IMR-90 (cell line): ENCODE measurements around the gene CLEC2D. TPM values are rescaled to one million over a fixed set of nuclear protein-coding genes. Genes with fewer than 3 reads are reported as not detected.

Experiments used
- ATAC-seq: fragments of 200-7000 bp; cut with Tn5 transposase; 2 replicates; pipeline ENCODE4 v1.9.1; 2020; ENCODE audit warnings: low read depth, mild to moderate bottlenecking, moderate library complexity
- BruUV-seq: library from RNA; stranded (reverse); fragments of 400-500 nt; replicated peaks from 2 replicates; lab custom pipeline; 2021; lab: Mats Ljungman, UMichigan
- CTCF ChIA-PET: fragments of 300-600 bp; formaldehyde crosslinking; extraction: SDS; loops from one replicate; lab custom pipeline; 2021; ENCODE audit warnings: antibody characterized with exemption; lab: Yijun Ruan, JAX
- POLR2A ChIA-PET: fragments of 300-600 bp; sonication (Branson Sonifier 250); formaldehyde crosslinking; loops from one replicate; lab custom pipeline; 2022; ENCODE audit warnings: antibody characterized with exemption; ENCODE audit not compliant: unreplicated experiment; lab: Charles Lee
- DNase-seq: peaks from one replicate; pipeline ENCODE4 v3.0.0; 2013
- H2AFZ ChIP-seq: replicated peaks from 2 replicates; pipeline ENCODE3; 2013; ENCODE audit warnings: low read length, mild to moderate bottlenecking; ENCODE audit not compliant: poor library complexity
- H2AK5ac ChIP-seq: 2 replicates; pipeline ENCODE4 v1.6.1; 2013; ENCODE audit warnings: low read depth, low read length, inconsistent platforms
- H2AK9ac ChIP-seq: replicated peaks from 2 replicates; pipeline ENCODE3; 2013; ENCODE audit warnings: mild to moderate bottlenecking, low read depth, low read length, moderate library complexity; ENCODE audit not compliant: poor library complexity
- H2BK120ac ChIP-seq: 2 replicates; pipeline ENCODE4 v1.6.1; 2013; ENCODE audit warnings: low read depth, low read length, inconsistent platforms
- H2BK15ac ChIP-seq: 3 replicates; pipeline ENCODE4 v1.6.1; 2013; ENCODE audit warnings: low read depth, low read length, inconsistent platforms
- H2BK20ac ChIP-seq: 2 replicates; pipeline ENCODE4 v1.6.1; 2013; ENCODE audit warnings: low read depth, mild to moderate bottlenecking, inconsistent platforms, low read length, moderate library complexity
- H2BK5ac ChIP-seq: 2 replicates; pipeline ENCODE4 v1.6.1; 2013; ENCODE audit warnings: mild to moderate bottlenecking, low read depth, low read length, inconsistent platforms; ENCODE audit not compliant: poor library complexity, severe bottlenecking
- H3K14ac ChIP-seq: replicated peaks from 2 replicates; pipeline ENCODE4 v1.6.1; 2013; ENCODE audit warnings: low read depth, low read length, inconsistent platforms
- H3K18ac ChIP-seq: 2 replicates; pipeline ENCODE4 v1.6.1; 2013; ENCODE audit warnings: low read depth, low read length, control low read depth
- H3K23ac ChIP-seq: 2 replicates; pipeline ENCODE4 v1.6.1; 2013; ENCODE audit warnings: low read depth, low read length, inconsistent platforms
- H3K27ac ChIP-seq: 2 replicates; pipeline ENCODE4 v1.5.1; 2013; ENCODE audit warnings: mild to moderate bottlenecking, control low read depth, low read length; ENCODE audit not compliant: insufficient read depth
- H3K27me3 ChIP-seq: 2 replicates; pipeline ENCODE4 v1.6.1; 2013; ENCODE audit warnings: low read length; ENCODE audit not compliant: control insufficient read depth, insufficient read depth
- H3K36me3 ChIP-seq: 2 replicates; pipeline ENCODE4 v1.6.1; 2013; ENCODE audit warnings: low read length, mixed read lengths; ENCODE audit not compliant: control insufficient read depth, insufficient read depth
- H3K4ac ChIP-seq: 2 replicates; pipeline ENCODE4 v1.6.1; 2013; ENCODE audit warnings: low read depth, low read length, inconsistent platforms
- H3K4me1 ChIP-seq: 2 replicates; pipeline ENCODE4 v1.6.1; 2013; ENCODE audit warnings: low read length, mixed read lengths; ENCODE audit not compliant: control insufficient read depth, insufficient read depth
- H3K4me2 ChIP-seq: 2 replicates; pipeline ENCODE4 v1.6.1; 2013; ENCODE audit warnings: low read depth, mild to moderate bottlenecking, control low read depth, low read length, moderate library complexity
- H3K4me3 ChIP-seq: 2 replicates; pipeline ENCODE4 v1.5.1; 2013; ENCODE audit warnings: low read depth, mild to moderate bottlenecking, control low read depth, low read length, moderate library complexity; ENCODE audit not compliant: insufficient read depth
- H3K56ac ChIP-seq: 2 replicates; pipeline ENCODE4 v1.6.1; 2013; ENCODE audit warnings: low read length, inconsistent platforms; ENCODE audit not compliant: insufficient read depth; ENCODE audit errors: extremely low read depth
- H3K79me1 ChIP-seq, 2 experiments: 2 replicates each; pipeline ENCODE4 v1.6.1; 2013; ENCODE audit warnings: low read length in 2 of 2, inconsistent platforms in 1 of 2, low read depth in 1 of 2
- H3K9ac ChIP-seq: 2 replicates; pipeline ENCODE4 v1.6.1; 2013; ENCODE audit warnings: low read depth, low read length, control low read depth
- H3K9me1 ChIP-seq: 2 replicates; pipeline ENCODE4 v1.6.1; 2013; ENCODE audit warnings: low read length, inconsistent platforms; ENCODE audit not compliant: insufficient read depth
- H3K9me3 ChIP-seq: 2 replicates; pipeline ENCODE4 v1.6.1; 2013; ENCODE audit warnings: low read length; ENCODE audit not compliant: control insufficient read depth, insufficient read depth
- H4K20me1 ChIP-seq: 2 replicates; pipeline ENCODE4 v1.6.1; 2013; ENCODE audit warnings: low read length, inconsistent platforms; ENCODE audit not compliant: insufficient read depth
- H4K5ac ChIP-seq: 2 replicates; pipeline ENCODE4 v1.6.1; 2013; ENCODE audit warnings: mild to moderate bottlenecking, low read depth, low read length, control low read depth
- H4K8ac ChIP-seq, 2 experiments: 2 replicates each; pipeline ENCODE4 v1.6.1; 2013; ENCODE audit warnings: low read depth in 2 of 2, low read length in 2 of 2, control low read depth in 1 of 2, inconsistent platforms in 1 of 2
- H4K91ac ChIP-seq: 2 replicates; pipeline ENCODE4 v1.6.1; 2013; ENCODE audit warnings: low read depth, low read length, inconsistent platforms; ENCODE audit not compliant: insufficient read depth
- CEBPB ChIP-seq: IDR thresholded peaks from 2 replicates; pipeline ENCODE4 v1.6.1; 2012; ENCODE audit warnings: low read depth, low read length, improper control_type of control experiment
- CHD1 ChIP-seq: IDR thresholded peaks from 2 replicates; pipeline ENCODE4 v1.6.1; 2012; ENCODE audit warnings: low read depth, low read length, improper control_type of control experiment
- CTCF ChIP-seq: conservative IDR thresholded peaks from 2 replicates; pipeline ENCODE4 v1.5.1; 2012; ENCODE audit warnings: mild to moderate bottlenecking, low read depth, low read length, improper control_type of control experiment
- ELK1 ChIP-seq: fragments of 150-350 bp; IDR thresholded peaks from 2 replicates; pipeline ENCODE4 v1.6.1; 2016; ENCODE audit warnings: low read depth, mild to moderate bottlenecking, low read length, moderate library complexity, borderline replicate concordance
- FOS ChIP-seq: fragments of 150-350 bp; IDR thresholded peaks from 2 replicates; pipeline ENCODE4 v1.6.1; 2016; ENCODE audit warnings: low read depth, low read length
- MAFK ChIP-seq: IDR thresholded peaks from 2 replicates; pipeline ENCODE4 v1.6.1; 2012; ENCODE audit warnings: low read depth, low read length, improper control_type of control experiment
- MAZ ChIP-seq: IDR thresholded peaks from 2 replicates; pipeline ENCODE4 v1.6.1; 2012; ENCODE audit warnings: low read depth, mild to moderate bottlenecking, low read length, improper control_type of control experiment, moderate library complexity, borderline replicate concordance
- NFE2L2 ChIP-seq: fragments of 150-350 bp; IDR thresholded peaks from 2 replicates; pipeline ENCODE4 v1.6.1; 2016; ENCODE audit warnings: low read depth, mild to moderate bottlenecking, low read length
- POLR2A ChIP-seq: IDR thresholded peaks from 2 replicates; pipeline ENCODE4 v1.6.1; 2012; ENCODE audit warnings: mild to moderate bottlenecking, low read depth, low read length
- SMC3 ChIP-seq: fragments of 150-350 bp; IDR thresholded peaks from 2 replicates; pipeline ENCODE4 v1.6.1; 2016; ENCODE audit warnings: low read depth, mild to moderate bottlenecking, antibody characterized with exemption, low read length, moderate library complexity
- WGBS, 2 experiments: methylation state at CpG; one replicate each; pipeline versions ENCODE4 v1.1.5 to v1.1.7; 2013; ENCODE audit warnings: missing lambda C conversion rate in 2 of 2; ENCODE audit not compliant: insufficient read length in 1 of 2; ENCODE audit errors: extremely low coverage in 2 of 2; 5-methylcytosine and 5-hydroxymethylcytosine counted together
- dilution Hi-C: fragments of 300-500 bp; cut with HindIII; formaldehyde crosslinking; loops from one replicate; pipeline ENCODE4 v1.14.3; 2018; ENCODE audit warnings: low sequenced_read_pairs; ENCODE audit not compliant: unreplicated experiment
- in situ Hi-C: fragments of 300-500 bp; cut with MboI; formaldehyde crosslinking; loops from 3 replicates; pipeline ENCODE4 v1.14.3; 2019; ENCODE audit warnings: low sequenced_read_pairs, inconsistent platforms, mixed read lengths
- intact Hi-C: fragments of 100-400 bp; cut with micrococcal nuclease; formaldehyde crosslinking; loops from 2 replicates; pipeline ENCODE4 v1.10.0; 2022
- polyA plus RNA-seq, 3 experiments: library from polyadenylated mRNA; depleted of rRNA; stranded (reverse); fragments of >200 nt; gene quantifications; 2 replicates each; pipeline ENCODE4 v1.2.3, GENCODE V29; 2012; ENCODE audit warnings: low replicate concordance in 1 of 3
- total RNA-seq: library from RNA; depleted of rRNA; stranded (reverse); fragments of >200 nt; gene quantifications from 2 replicates; pipeline ENCODE4 v1.2.3, GENCODE V29; 2012

Gene CLEC2D
- total and polyA plus RNA-seq, 2 of the 4 experiments (the other 2 are of a cell fraction) = 0.72 to 1.2 TPM

GRCh38 chr12:9661720-9662119, 7.8 kb upstream of the CLEC2D start:
- Histone ChIP-seq H3K9me3 (no peaks in the 10 kb centered on the region), H3K36me3 (peaks cover 18% of the 10 kb centered on the region), H3K23ac (no peak overlapping the region), H2BK120ac (no peak overlapping the region), H3K27me3 (no peaks in the 10 kb centered on the region), H4K91ac (no peak overlapping the region), H3K27ac (no peak overlapping the region), H3K4me1 (no peaks in the 10 kb centered on the region), H3K4me3 (no peak overlapping the region), H3K18ac (no peak overlapping the region), H2AK9ac (no peak overlapping the region), H3K79me1 (no peaks in the 10 kb centered on the region), H3K56ac (no peak overlapping the region), H3K4ac (no peak overlapping the region), H3K9ac (no peak overlapping the region), H4K20me1 (no peaks in the 10 kb centered on the region), H2BK15ac (no peak overlapping the region), H2AFZ (no peak overlapping the region), H3K4me2 (no peak overlapping the region), H2BK5ac (no peak overlapping the region), H3K14ac (no peak overlapping the region), H2AK5ac (no peak overlapping the region), H2BK20ac (no peak overlapping the region), H3K9me1 (peaks cover 3% of the 10 kb centered on the region; the same call in 1 of the 2 replicates), H4K8ac (no peak overlapping the region), H4K5ac (no peak overlapping the region)
- CTCF ChIA-PET = no interaction called here
- in situ Hi-C loops (no loop called here), intact Hi-C loops (no loop called here), dilution Hi-C loops (no loop called here)
- WGBS, 2 experiments = no CpG with 5 or more reads among the region's 2 CpGs
- ATAC-seq (no peak), DNase-seq (no peak)
- BruUV-seq = no TSS peak
- POLR2A ChIA-PET = no interaction called here
- TF ChIP-seq CHD1 (no peak), POLR2A (no peak), CEBPB (no peak), CTCF (no peak), MAZ (no peak), NFE2L2 (no peak), FOS (no peak), ELK1 (no peak), SMC3 (no peak), MAFK (no peak)
